GM12878 (cell line): ENCODE data around the gene BAX. TPM values are rescaled to one million over a fixed set of nuclear protein-coding genes. Genes with fewer than 3 reads are reported as not detected.
A peak's percentile ranks its signal among the peaks of the same experiment; 100 is the strongest.

Source experiments
- BHLHE40 ChIP-seq, 2 experiments: fragments of 450-650 bp in 1 of 2; IDR thresholded peaks; 2 replicates each; pipeline ENCODE4 v1.6.1; 2011 to 2017; ENCODE audit warnings: low read depth in 2 of 2, borderline replicate concordance in 1 of 2, improper control_type of control experiment in 1 of 2, low read length in 1 of 2, mild to moderate bottlenecking in 1 of 2
- CHD2 ChIP-seq: IDR thresholded peaks from 2 replicates; pipeline ENCODE4 v1.6.1; 2011; ENCODE audit warnings: low read depth, low read length, improper control_type of control experiment, borderline replicate concordance
- FOS ChIP-seq: IDR thresholded peaks from 3 replicates; pipeline ENCODE4 v1.6.1; 2011; ENCODE audit warnings: borderline replicate concordance; ENCODE audit not compliant: insufficient read length; ENCODE audit errors: extremely low read depth
- HCFC1 ChIP-seq: fragments of 150-350 bp; IDR thresholded peaks from 2 replicates; pipeline ENCODE4 v1.6.1; 2014; ENCODE audit warnings: low read length
- HDAC6 ChIP-seq: fragments of 200-600 bp; sonication (generic); IDR thresholded peaks from one replicate; pipeline ENCODE4 v1.8.0; 2017; ENCODE audit warnings: antibody characterized with exemption; ENCODE audit not compliant: unreplicated experiment
- HDGF ChIP-seq: fragments of 450-650 bp; IDR thresholded peaks from 2 replicates; pipeline ENCODE4 v1.6.1; 2016; ENCODE audit warnings: antibody characterized with exemption
- MYB ChIP-seq: fragments of 150-350 bp; IDR thresholded peaks from 2 replicates; pipeline ENCODE4 v1.6.1; 2014; ENCODE audit warnings: mild to moderate bottlenecking, low read depth, low read length, borderline replicate concordance
- NFYB ChIP-seq: IDR thresholded peaks from 2 replicates; pipeline ENCODE4 v1.6.1; 2011; ENCODE audit warnings: low read depth, mild to moderate bottlenecking, low read length, improper control_type of control experiment, moderate library complexity; ENCODE audit not compliant: insufficient read depth
- NR2C1 ChIP-seq: fragments of 450-650 bp; IDR thresholded peaks from 2 replicates; pipeline ENCODE4 v1.6.1; 2017; ENCODE audit warnings: antibody characterized with exemption, mild to moderate bottlenecking, moderate library complexity
- POLR2AphosphoS2 ChIP-seq: IDR thresholded peaks from 2 replicates; pipeline ENCODE4 v1.6.1; 2011; ENCODE audit warnings: low read depth, mild to moderate bottlenecking, low read length, improper control_type of control experiment, moderate library complexity
- RAD21 ChIP-seq: IDR thresholded peaks from 2 replicates; pipeline ENCODE4 v1.6.1; 2011; ENCODE audit warnings: mild to moderate bottlenecking, low read depth, low read length, moderate library complexity; ENCODE audit not compliant: insufficient read depth
- SMAD1 ChIP-seq: fragments of 450-650 bp; IDR thresholded peaks from 2 replicates; pipeline ENCODE4 v1.6.1; 2018; ENCODE audit warnings: mild to moderate bottlenecking, low read depth; ENCODE audit not compliant: partially characterized antibody
- SMC3 ChIP-seq: IDR thresholded peaks from 2 replicates; pipeline ENCODE4 v1.6.1; 2011; ENCODE audit warnings: low read length, improper control_type of control experiment, borderline replicate concordance
- STAT1 ChIP-seq: fragments of 450-650 bp; conservative IDR thresholded peaks from 2 replicates; pipeline ENCODE4 v1.6.1; 2014; ENCODE audit warnings: antibody characterized with exemption, mild to moderate bottlenecking
- TBL1XR1 ChIP-seq: IDR thresholded peaks from 2 replicates; pipeline ENCODE4 v1.6.1; 2012; ENCODE audit warnings: low read depth, low read length, improper control_type of control experiment
- ZNF207 ChIP-seq: fragments of 450-650 bp; IDR thresholded peaks from 2 replicates; pipeline ENCODE4 v1.6.1; 2014; ENCODE audit warnings: antibody characterized with exemption, mild to moderate bottlenecking, borderline replicate concordance
- ZNF274 ChIP-seq: IDR thresholded peaks from one replicate; pipeline ENCODE4 v1.8.0; 2011; ENCODE audit not compliant: insufficient read length, insufficient read depth
- polyA plus RNA-seq, 11 experiments: library from polyadenylated mRNA; depleted of rRNA in 4 of 11; unstranded in 6 of 11; stranded (reverse) in 5 of 11; fragments of >200 nt; fragmentation: Nextera tagmentation in 4 of 11; fragmentation: Illumina TruSeq in 1 of 11; extraction: Ambion mirVana in 4 of 11; extraction: Trizol in 1 of 11; gene quantifications; 1 replicate in 1 of 11; 2 replicates in 10 of 11; pipeline versions ENCODE4 v1.2.1 to v1.2.3, GENCODE V29; 2011 to 2016; ENCODE audit warnings: inconsistent platforms in 2 of 11, missing spikeins in 2 of 11, low read depth in 1 of 11
- total RNA-seq, 4 experiments: library from RNA; depleted of rRNA in 3 of 4; stranded (reverse); fragments of >200 nt in 3 of 4; fragmentation: Illumina TruSeq in 1 of 4; extraction: Trizol in 1 of 4; gene quantifications; 2 replicates each; pipeline versions ENCODE4 v1.2.1 to v1.2.3, GENCODE V29; 2013 to 2021
- TF ChIP-seq, protein P1 (sequence below): IDR thresholded peaks from 2 replicates; pipeline ENCODE4 v1.6.1; 2012; ENCODE audit warnings: low read depth, low read length, improper control_type of control experiment
- TF ChIP-seq, protein P2 (sequence below): fragments of 450-650 bp; formaldehyde crosslinking; IDR thresholded peaks from 2 replicates; pipeline ENCODE4 v1.4.0; 2020; ENCODE audit warnings: mild to moderate bottlenecking, moderate library complexity
- TF ChIP-seq, protein P3 (sequence below): IDR thresholded peaks from 2 replicates; pipeline ENCODE4 v1.6.1; 2011; ENCODE audit warnings: low read depth, low read length, improper control_type of control experiment, borderline replicate concordance
- TF ChIP-seq, protein P4 (sequence below): IDR thresholded peaks from 2 replicates; pipeline ENCODE4 v1.6.1; 2012; ENCODE audit warnings: mild to moderate bottlenecking, low read depth, low read length

BAX gene
- total and polyA plus RNA-seq, 10 of the 15 experiments (the other 5 are each of a cell fraction or from before 2014, with no cell fraction given) = 7.2 to 221 (median 137) TPM

DNA sequence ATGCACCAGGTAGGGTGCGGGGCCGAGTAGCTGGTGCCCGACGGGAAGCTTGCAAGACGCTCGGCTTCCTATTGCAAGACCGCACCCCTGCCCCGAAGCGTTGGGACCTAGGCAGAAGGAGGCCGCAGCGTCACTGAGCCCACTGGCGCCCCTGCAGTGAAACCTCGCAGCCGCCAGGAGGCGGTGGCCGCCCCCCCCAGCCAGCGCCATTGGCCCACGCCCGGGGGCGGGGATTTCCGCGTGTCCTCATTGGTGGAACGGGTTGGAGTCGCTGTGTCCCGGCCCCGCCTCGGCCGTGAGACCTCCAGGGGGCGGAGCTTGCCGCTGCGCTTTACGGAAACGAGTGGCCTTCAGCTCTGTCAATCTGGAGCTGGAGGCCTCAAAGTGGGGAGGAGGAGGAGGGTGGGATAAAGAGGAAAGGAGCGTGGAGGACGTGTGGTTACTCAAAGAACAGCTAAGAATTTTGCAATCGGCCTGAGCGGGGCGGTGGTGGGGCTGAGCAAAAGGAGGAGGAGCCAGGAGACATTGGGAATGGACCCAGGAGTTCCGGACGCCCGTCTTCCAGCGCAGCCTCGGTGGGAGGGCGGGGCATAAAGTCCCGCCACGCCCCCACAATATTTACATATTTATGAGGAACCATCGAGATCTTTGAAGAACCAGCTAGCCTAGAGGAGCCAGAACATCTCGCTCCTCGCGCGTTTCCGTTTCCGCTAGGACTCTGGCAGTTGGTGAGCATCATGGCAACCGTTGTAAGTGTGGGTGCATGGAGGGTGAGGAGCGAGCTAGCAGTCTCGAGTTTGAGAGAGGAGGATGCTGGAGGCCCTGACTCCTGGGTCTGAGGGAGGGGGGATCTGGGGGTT lies 38.7 kb downstream of the BAX start, which contains the start of the genes GYS1 and RUVBL2 (continued):
- peak; percentile 76; the same call in 1 of the 2 replicates for TF ChIP-seq ZNF207
- peak in 1 of 2 experiments; percentile 53; a peak in 2 of 4 replicates for TF ChIP-seq BHLHE40 (IDR thresholded peaks at IDR 0.05; ENCODE audit: borderline replicate concordance in 1 of 2, low read depth in 2 of 2, low read length in 1 of 2)
- TF ChIP-seq, protein P1, sequence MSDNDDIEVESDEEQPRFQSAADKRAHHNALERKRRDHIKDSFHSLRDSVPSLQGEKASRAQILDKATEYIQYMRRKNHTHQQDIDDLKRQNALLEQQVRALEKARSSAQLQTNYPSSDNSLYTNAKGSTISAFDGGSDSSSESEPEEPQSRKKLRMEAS = peak; percentile 74; the same call in 1 of the 2 replicates
- TF ChIP-seq, protein P2, sequence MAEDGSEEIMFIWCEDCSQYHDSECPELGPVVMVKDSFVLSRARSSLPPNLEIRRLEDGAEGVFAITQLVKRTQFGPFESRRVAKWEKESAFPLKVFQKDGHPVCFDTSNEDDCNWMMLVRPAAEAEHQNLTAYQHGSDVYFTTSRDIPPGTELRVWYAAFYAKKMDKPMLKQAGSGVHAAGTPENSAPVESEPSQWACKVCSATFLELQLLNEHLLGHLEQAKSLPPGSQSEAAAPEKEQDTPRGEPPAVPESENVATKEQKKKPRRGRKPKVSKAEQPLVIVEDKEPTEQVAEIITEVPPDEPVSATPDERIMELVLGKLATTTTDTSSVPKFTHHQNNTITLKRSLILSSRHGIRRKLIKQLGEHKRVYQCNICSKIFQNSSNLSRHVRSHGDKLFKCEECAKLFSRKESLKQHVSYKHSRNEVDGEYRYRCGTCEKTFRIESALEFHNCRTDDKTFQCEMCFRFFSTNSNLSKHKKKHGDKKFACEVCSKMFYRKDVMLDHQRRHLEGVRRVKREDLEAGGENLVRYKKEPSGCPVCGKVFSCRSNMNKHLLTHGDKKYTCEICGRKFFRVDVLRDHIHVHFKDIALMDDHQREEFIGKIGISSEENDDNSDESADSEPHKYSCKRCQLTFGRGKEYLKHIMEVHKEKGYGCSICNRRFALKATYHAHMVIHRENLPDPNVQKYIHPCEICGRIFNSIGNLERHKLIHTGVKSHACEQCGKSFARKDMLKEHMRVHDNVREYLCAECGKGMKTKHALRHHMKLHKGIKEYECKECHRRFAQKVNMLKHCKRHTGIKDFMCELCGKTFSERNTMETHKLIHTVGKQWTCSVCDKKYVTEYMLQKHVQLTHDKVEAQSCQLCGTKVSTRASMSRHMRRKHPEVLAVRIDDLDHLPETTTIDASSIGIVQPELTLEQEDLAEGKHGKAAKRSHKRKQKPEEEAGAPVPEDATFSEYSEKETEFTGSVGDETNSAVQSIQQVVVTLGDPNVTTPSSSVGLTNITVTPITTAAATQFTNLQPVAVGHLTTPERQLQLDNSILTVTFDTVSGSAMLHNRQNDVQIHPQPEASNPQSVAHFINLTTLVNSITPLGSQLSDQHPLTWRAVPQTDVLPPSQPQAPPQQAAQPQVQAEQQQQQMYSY = no peak
- TF ChIP-seq HDGF = peak; percentile 87
- TF ChIP-seq, protein P3, sequence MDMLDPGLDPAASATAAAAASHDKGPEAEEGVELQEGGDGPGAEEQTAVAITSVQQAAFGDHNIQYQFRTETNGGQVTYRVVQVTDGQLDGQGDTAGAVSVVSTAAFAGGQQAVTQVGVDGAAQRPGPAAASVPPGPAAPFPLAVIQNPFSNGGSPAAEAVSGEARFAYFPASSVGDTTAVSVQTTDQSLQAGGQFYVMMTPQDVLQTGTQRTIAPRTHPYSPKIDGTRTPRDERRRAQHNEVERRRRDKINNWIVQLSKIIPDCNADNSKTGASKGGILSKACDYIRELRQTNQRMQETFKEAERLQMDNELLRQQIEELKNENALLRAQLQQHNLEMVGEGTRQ = no peak
- no peak for TF ChIP-seq TBL1XR1
- peak; percentile 55 for TF ChIP-seq FOS
- peak; percentile 93 for TF ChIP-seq MYB
- no peak for TF ChIP-seq ZNF274
- 0 out of 2 replicates have a peak, but pooled peaks have one; percentile 32 for TF ChIP-seq RAD21
- TF ChIP-seq CHD2 = peak; percentile 91
- peak; percentile 69 for TF ChIP-seq POLR2AphosphoS2
- peak; percentile 93 for TF ChIP-seq NFYB
- TF ChIP-seq HDAC6 = no peak
- TF ChIP-seq STAT1 = peak; percentile 86; the same call in 1 of the 2 replicates
- peak; percentile 68 for TF ChIP-seq HCFC1
- peak; percentile 28; the same call in 1 of the 2 replicates for TF ChIP-seq SMC3
- peak; percentile 39; the same call in 1 of the 2 replicates for TF ChIP-seq NR2C1
- no peak for TF ChIP-seq SMAD1
- TF ChIP-seq, protein P4, sequence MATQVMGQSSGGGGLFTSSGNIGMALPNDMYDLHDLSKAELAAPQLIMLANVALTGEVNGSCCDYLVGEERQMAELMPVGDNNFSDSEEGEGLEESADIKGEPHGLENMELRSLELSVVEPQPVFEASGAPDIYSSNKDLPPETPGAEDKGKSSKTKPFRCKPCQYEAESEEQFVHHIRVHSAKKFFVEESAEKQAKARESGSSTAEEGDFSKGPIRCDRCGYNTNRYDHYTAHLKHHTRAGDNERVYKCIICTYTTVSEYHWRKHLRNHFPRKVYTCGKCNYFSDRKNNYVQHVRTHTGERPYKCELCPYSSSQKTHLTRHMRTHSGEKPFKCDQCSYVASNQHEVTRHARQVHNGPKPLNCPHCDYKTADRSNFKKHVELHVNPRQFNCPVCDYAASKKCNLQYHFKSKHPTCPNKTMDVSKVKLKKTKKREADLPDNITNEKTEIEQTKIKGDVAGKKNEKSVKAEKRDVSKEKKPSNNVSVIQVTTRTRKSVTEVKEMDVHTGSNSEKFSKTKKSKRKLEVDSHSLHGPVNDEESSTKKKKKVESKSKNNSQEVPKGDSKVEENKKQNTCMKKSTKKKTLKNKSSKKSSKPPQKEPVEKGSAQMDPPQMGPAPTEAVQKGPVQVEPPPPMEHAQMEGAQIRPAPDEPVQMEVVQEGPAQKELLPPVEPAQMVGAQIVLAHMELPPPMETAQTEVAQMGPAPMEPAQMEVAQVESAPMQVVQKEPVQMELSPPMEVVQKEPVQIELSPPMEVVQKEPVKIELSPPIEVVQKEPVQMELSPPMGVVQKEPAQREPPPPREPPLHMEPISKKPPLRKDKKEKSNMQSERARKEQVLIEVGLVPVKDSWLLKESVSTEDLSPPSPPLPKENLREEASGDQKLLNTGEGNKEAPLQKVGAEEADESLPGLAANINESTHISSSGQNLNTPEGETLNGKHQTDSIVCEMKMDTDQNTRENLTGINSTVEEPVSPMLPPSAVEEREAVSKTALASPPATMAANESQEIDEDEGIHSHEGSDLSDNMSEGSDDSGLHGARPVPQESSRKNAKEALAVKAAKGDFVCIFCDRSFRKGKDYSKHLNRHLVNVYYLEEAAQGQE = no peak
